Measurements from ENCODE around the gene TNFRSF21.
"Not testable (repeated sequence)": the region's sequence is repeated elsewhere in the genome, so short reads cannot be mapped to it uniquely, and the experiment has no call there.

The TNFRSF21 gene

GRCh38 chr6:47288267-47289090 lies 21.2 kb downstream of the TNFRSF21 start:
- no peak for DNase-seq (ENCODE audit: low read depth in 2 of 2)

GRCh38 chr6:47286301-47286700 lies 23.4 kb downstream of the TNFRSF21 start:
- no peak for DNase-seq (ENCODE audit: low read depth in 2 of 2)

GRCh38 chr6:47283993-47284392 lies 25.7 kb downstream of the TNFRSF21 start:
- no peak for DNase-seq (ENCODE audit: low read depth in 2 of 2)

DNA sequence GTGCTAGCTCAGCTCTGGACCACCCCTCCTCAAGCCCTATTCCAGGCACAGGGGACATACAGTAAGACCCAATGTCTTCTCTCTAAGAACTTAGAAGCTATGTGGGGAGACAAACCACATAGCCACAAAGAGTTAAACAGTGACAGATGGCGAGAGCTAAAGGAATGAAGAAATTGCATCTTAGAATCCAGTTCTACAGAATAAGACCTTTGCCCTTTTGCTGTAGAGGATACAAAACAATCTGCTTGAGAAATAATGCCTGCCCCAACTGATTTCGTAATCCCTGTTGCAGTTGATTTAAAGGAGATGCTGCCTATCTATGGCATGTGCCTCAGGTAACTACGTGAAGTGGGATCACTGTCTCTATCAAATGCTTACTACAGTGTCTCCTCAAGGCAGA lies 31.2 kb downstream of the TNFRSF21 start:
- no peak for DNase-seq (ENCODE audit: low read depth in 2 of 2)

DNA sequence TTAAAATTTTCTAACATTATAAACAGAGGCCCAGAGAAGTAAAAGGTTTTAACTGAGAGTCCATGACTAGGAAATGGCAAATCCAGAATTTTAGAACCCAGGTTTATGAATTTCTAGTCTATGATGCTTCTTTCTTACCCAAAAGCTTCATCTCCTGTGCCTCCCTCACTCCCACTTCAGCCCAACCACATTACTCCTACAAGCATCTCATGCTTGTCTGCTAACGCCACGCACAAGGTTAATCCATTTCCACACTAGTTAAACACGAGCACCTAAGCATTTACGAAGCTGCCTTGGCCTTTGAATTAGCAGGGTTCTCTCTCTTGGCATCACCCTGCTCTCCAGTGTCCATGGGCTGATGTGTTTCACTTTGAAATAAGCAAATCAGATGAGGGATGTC lies 32.0 kb downstream of the TNFRSF21 start:
- no peak for DNase-seq (ENCODE audit: low read depth in 2 of 2)

DNA sequence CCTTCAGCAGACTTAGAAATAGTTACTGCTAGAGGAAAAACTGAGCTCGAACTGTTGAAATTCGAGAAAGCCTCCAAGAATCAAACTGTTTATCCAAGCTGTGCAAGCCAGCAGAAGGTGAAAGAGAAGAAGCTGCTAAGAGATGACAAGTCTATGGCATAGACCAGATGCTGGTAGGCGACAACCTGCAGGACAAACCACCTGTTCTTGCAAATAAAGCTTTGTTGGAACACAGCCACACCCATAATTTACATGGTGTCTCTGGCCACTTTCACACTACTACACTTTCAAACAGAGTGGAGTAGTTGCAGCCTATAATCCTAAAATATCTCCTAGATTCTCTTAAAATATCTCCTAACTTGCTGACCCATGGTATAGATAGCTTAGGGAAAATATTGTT lies 33.3 kb downstream of the TNFRSF21 start:
- DNase-seq (ENCODE audit: low read depth in 2 of 2): no peak

DNA sequence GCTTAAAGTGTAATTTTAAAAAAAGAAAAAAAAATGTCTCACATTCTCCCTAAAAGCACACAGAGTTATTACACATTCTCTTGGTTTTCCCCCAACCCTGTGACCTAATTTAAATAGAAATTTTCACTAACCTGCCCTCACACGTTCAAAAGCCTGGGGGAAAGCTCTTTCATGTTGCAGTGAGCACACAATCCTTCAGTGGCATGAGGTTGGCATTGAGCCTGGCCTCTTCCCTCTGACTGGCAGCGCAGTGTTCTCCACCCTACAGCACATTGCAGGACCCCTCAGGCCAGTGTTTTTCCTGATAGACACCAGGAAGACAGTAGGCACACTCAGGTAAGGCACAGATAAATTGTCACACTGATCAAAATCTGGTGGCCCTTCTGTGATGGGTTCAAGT lies 34.1 kb downstream of the TNFRSF21 start:
- DNase-seq (ENCODE audit: low read depth in 2 of 2): no peak

- not testable (repeated sequence) for DNase-seq (ENCODE audit: low read depth in 2 of 2)
Measured at GRCh38 chr6:47275132-47275531, 34.6 kb downstream of the TNFRSF21 start.

DNA sequence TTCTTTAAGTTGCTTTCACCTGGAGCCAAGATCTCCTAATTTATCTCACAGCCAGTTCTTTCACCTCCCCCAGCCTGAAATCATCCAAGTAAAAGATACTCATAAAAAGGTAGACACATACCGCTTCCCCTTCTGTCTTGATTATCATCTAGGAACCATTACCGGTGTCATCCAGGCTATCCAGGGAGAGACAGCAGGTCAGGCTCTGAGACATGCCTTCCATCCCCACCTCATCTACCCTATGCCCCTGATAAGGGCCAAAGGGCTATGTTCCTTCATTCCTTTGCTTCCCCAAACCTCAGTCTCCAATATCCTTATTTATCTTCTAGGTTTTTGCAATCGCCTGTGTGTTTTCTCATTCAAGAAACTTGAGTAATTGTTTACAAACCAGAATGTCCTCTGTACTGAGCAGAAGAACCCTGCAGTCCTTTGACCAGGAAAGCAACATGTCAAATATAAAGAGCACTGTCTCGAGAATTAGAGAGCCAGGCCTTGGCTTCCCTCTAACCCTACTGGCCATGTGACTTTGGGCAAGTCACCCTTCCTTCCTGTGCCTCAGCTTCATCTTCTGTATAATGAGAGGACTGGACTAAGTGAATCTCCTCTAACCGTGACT lies 41.0 kb downstream of the TNFRSF21 start:
- no peak for DNase-seq (ENCODE audit: low read depth in 2 of 2)

DNA sequence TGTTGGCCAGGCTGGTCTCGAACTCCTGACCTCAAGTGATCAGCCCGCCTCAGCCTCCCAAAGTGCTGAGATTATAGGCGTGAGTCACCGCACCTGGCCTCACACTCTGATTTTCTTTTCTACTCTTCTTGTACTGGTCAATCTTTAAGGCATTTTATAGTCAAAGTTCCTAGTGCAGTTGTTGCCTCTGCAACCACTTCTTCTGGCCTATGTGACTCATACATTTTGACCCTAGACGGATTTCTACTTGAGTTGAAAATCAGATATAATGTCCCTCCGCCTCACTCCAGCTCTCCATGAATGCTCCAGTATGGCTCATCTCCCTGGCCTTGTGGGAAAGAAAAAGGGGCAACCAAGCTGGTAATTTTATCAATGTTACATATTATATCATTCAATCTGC lies 42.4 kb downstream of the TNFRSF21 start:
- no peak for DNase-seq (ENCODE audit: low read depth in 2 of 2)

- DNase-seq (ENCODE audit: low read depth in 2 of 2): no peak
Measured at GRCh38 chr6:47265971-47266370, 43.7 kb downstream of the TNFRSF21 start.

GRCh38 chr6:47264775-47265184 lies 44.9 kb downstream of the TNFRSF21 start:
- no peak for DNase-seq (ENCODE audit: low read depth in 2 of 2)

DNA sequence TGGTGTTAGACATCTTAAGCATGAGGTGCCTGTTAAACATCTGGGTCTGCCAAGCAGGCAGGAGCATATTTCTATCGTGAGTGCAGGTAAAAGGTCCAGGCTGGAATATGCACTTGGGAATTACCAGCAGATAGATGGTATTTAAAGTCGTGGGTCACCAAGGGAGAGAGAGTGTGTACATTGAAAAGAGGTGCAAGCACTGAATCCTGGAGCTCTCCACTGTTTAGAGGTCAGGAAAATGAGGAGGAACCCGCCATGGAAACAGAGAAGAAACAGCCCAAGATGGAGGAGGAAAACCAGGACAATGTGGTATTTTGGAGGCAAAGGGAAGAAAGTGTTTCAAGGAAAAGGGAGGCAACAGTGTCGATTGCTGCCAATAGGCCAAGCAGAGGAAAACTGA lies 46.4 kb downstream of the TNFRSF21 start:
- no peak for DNase-seq (ENCODE audit: low read depth in 2 of 2)

GRCh38 chr6:47262231-47262630 lies 47.5 kb downstream of the TNFRSF21 start:
- no peak for DNase-seq (ENCODE audit: low read depth in 2 of 2)

- no peak for DNase-seq (ENCODE audit: low read depth in 2 of 2)
Measured at GRCh38 chr6:47261191-47261590, 48.5 kb downstream of the TNFRSF21 start.

GRCh38 chr6:47260021-47260420 lies 49.7 kb downstream of the TNFRSF21 start:
- DNase-seq (ENCODE audit: low read depth in 2 of 2): no peak

DNA sequence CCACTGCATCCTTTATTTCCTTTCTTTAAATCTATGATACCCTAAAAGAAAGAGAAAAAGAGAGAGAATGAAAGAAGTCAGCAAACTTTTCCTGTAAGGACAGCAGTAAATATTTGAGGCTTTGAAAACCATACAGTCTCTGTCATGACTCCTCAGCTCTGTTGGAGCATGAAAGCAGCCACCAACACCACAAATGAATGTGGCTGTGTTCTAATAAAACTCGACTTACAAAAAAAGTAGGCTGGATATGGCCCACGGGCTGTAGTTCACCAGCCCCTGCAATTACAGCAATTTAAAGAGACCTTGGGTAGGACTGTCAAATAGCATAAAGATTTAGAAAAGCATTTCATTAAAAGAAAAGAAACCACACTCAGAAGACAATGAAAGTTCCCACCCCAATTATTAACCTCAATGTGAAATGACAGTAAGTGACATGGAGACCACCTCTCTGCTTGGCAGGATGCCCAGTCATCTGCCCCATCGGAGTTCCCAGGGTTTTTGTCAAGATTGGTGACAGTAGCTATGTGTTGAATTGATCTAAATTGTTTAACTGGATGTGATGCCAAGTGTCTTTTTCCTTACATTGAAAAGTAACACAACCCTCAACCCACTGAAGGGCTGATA lies 50.9 kb downstream of the TNFRSF21 start:
- no peak for DNase-seq (ENCODE audit: low read depth in 2 of 2)

DNA sequence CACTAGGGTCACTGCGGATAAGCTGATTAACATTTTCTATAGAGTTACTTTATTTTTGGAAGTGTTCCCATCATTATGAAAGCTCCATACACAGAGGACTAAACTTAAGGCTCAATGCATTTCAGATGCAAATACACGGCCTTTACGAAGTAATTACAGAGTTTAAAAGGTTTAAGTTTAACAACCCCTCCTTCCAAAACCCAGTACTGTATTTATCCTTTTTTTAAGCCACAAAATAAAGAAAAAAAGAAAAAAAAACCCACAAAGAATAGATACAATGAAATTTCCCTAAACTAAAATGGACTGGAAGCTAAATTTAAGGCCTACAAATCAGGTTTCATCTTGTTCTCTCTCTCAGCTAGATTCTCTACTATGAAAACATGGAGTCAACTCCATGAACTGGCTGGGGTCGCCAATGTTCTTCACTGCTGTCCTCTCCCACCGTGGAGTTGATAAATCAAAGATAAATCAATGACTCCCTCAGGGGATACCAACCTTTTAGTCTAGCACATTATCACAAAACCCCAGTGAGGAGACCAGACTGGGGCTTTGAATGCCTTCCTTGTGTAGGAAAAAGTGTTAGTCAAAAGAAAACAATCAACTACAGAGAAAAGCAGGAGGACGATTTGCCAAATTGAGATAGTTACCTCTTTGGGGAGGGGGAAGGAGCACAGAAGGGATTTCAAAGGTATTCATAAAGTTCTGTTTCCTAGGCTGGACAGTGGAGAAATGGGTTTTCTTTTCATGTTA lies 52.5 kb downstream of the TNFRSF21 start:
- no peak for DNase-seq (ENCODE audit: low read depth in 2 of 2)

- DNase-seq (ENCODE audit: low read depth in 2 of 2): no peak
Measured at GRCh38 chr6:47256361-47256760, 53.3 kb downstream of the TNFRSF21 start.

DNA sequence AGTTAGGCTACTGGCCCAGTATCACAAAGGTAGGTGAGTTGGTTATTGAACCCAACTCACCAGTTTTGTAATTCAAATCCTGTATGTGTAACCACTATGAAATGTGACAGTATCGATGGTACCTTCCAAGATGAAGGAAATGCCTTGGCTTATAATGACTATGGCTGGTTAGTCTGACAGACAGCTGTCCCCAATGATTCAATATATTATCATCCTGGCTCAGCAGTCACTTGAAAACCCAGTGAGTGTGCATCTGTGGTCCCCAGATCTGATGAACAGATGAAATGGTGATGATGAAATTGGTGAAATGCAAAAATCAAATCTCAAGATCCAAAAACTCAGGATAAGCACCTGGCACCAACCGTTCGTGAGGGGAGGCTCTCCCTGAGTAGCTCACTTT lies 54.8 kb downstream of the TNFRSF21 start:
- DNase-seq (ENCODE audit: low read depth in 2 of 2): no peak

DNA sequence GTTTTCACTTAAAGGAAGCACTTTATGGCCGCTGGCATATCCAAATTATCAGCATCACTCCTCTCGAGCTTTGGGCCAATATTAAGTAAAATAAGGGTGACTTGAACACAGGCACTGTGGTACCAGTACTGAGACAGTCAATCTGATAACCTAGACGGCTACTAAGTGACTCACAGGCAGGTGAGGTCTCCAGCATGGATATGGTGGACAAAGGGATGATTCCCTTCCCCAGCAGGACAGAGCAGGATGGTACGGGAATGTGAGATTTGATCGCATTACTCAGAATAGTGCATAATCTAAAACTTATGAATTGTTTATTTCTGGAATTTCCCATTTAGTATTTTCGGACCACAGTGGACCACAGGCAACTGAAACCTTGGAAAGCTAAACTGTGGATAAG lies 55.7 kb downstream of the TNFRSF21 start:
- DNase-seq (ENCODE audit: low read depth in 2 of 2): no peak

DNA sequence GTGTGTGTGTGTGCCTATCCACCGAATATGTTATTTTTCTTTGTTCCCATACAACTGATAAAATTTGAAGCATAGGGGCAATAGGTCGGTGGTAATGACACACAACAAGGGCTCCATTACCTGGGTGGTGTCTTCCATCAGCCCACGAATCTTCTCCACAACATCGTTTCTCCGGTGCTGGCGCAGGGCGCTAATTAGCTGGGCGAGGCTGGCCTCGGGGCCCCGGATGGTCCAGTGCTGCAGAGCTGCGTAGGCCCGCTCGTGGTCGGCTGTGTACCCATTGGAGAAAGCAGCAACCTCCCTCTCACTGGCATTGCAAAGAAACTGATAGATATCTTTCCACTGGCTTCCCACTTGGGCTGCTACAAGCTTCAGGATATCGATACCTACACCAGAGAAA lies 56.6 kb downstream of the TNFRSF21 start:
- no peak for DNase-seq (ENCODE audit: low read depth in 2 of 2)

All from stimulated activated CD8-positive, alpha-beta memory T cell treated with anti-CD3 and anti-CD28 coated beads, Interleukin-7, amount 100 ng/mL, for 1 hour (primary cell).